GM19468 (cell line): Measurements from ENCODE around the gene PANX1.
A peak's percentile ranks its signal among the peaks of the same experiment; 100 is the strongest.

Experiments
- ATAC-seq: cut with Tn5 transposase; IDR thresholded peaks from one replicate; pipeline ENCODE4 v1.9.1; 2021; ENCODE audit warnings: mild to moderate bottlenecking, moderate library complexity, moderate number of reproducible peaks; ENCODE audit not compliant: unreplicated experiment; ENCODE audit errors: extremely low read depth

PANX1 gene

DNA sequence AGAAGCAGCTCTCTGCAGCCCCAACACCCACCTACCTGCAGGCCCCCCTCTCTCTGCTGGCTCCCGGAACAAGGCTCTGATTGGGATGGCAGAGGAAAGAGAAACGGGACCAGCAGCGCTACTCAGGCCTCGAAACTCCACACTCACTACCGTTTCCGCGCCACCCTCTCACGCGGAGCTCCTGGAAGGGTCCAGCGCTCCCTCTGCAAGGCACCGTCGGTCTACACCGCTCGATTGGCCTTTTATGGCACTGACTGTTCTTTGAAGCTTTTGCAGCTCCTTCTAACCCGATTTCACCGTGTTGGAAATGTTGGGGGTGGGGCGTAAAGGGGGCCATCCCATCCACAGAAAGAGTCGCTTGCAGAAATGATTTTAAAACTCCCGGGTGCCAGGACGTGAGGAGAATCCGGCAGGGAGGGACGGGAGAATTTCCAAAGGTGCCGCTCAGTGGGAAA is 323 bp upstream of the PANX1 start:
- ATAC-seq = no peak

DNA sequence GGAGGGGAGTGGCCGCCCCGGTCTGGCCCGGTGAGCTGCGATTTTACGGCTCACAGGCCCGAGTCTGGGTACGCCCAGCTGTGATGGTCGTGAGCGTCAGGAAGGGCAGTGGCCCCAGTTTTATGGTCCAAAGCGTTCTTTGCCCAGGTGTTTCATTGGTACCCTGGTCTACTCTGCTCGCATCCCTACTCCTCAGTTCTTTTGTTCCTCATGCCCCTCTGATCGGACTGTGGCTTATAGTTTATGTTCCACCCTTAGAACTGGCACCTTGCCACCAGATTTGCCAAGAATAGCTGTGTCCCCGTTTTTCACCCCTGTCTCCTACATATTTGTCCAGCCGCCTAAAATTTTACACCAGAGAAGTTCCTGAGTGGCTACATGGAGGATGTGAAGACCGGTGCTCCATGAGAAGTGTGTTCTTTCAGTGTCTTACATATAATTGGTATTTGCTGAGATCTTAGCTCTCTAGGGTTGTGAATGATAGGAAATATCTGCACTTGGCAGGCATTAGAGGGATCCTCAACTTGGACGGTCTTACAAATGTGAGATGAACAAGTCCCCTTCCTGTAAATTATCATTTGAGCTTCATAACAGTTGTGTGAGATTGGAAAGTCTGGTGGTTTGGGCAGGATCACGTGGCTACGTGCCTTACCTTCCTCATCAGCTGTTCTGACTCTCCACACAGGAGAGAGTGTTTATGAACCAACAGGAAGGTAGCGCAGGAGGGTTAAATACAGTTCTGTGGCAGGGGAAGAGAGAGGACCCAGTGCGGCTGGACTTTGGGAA is 1.1 kb downstream of the PANX1 start:
- no peak for ATAC-seq

DNA sequence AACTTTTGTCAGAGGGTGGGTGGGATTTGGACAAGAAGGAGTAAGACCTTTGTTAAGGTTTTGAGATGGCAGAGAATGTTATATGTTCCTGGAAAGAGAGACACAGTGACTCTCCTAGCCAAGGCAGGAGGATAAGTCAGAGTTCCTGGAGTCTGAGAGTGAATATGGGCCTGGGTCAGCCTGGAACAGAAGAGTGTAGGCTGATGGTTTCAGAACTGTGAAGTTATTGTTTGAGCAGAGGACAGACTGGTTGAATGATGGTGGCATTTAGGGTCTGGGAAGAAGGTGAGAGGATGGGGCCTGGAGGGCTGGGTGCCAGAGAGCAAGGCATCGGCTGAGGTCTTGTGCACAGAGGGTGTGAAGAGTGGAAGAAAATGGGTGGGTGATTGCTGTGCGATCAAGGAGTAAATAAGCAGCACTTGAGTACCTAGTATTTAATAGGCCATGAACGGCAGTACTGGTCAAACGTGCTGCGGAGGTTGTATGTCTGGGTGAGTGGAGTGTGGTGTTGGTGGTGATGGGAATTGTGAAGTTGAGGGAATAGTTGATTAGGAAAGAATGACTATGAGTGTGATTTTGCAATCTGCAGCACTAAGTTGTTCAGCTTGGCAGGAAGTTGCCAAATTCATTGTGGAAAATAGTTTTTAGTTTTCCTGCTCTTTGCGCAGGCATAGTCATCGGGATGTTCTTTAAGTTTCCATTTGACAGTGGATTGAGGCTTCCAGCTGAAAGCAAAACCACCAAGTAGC is 1.8 kb downstream of the PANX1 start:
- no peak for ATAC-seq

DNA sequence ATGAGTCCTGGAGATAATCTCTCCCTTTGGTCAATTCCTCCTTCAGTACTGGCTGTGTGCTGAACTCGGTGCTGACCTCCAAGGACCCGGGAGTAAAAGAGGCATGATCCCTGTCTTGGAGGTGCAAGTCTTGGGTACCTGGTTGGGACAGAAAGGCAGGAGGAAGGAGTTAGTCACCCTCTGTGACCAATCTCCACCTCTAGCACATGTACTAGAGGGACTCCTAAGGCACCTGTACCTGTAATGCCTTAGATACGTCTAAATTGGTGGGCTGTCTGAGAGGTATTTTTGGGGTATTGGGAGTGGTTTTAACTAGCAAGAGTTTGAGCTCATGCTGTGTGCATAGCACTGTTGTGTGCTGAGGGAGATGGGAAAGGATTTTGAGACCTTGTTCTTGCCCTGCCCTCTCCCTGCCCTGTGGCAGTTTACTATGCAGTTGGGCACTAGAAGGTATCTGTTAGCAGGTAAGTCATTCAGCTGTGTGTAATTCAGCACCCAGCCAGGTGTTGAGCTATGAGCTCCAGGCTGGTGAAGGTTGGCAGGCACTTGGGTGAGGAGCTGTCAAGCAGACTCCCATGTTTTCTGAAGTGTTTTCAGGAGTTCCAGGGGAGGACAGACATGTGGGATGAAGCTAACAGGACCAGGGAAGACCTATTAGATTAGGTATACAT is 2.5 kb downstream of the PANX1 start:
- ATAC-seq = no peak

DNA sequence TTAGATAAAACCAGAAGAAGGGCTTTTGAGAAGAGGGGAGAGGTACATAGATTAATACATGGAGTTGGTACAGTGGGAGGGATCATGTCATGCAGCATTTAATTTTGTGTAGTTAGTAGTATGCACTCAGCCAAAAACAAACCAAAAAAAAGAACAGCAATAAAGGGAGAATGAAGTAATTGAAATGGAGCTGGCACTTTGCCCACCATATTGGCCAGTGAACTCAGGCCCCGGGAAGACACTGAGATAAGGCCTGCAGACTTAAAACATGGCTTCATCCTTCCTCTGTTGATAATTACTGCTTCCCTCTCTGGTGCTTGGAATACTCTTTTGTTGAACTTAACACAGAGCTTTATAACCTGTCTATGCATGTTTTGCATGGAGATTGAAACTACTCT is 3.1 kb downstream of the PANX1 start:
- no peak for ATAC-seq

DNA sequence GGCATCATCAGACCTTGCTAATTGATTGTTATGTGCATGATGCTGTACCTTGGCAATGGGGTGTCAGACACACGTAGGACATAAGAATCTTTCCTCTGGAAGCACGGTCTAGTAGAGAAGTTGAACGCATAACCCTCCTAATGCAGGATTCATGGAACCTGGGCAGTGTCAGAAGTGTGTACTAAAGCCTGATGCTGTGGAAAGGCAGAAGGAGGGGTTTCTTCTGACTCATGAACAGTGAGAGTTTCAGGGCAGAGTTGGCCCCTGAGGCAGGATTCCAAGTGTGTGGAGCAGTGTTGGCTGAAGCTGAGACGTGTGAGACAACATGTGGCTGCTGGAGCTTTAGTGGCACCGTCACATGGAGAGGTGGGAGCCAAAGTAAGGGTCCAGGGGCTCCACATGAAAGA is 3.5 kb downstream of the PANX1 start:
- no peak for ATAC-seq

DNA sequence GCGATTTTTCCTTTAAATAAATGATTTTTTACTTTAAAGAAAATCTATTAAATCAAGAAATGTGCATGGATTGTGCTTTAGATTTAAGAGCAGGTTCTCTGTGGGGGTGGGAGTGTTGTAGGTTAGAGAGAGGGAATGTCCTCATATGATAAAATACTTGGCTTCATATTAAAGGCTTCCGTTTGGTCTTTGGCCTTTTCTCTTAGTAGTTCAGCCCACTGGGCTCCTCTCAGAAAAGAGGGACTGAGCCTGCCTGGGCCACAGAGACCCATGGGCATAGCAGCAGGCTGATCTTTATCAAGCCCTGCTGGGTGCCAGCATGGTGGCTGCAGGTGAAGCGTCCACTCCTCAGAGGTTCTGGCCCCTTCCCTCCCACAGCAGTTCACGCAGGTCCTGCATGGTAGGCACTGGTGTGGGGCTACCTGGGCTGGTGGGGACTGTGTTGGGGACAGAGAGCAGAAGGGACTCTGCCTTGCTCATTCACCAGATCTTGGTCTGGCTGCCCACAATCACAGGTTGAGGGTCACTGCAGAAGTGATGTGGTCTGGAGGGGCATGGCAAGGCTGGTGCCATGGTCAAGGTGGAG is 4.3 kb downstream of the PANX1 start:
- no peak for ATAC-seq

DNA sequence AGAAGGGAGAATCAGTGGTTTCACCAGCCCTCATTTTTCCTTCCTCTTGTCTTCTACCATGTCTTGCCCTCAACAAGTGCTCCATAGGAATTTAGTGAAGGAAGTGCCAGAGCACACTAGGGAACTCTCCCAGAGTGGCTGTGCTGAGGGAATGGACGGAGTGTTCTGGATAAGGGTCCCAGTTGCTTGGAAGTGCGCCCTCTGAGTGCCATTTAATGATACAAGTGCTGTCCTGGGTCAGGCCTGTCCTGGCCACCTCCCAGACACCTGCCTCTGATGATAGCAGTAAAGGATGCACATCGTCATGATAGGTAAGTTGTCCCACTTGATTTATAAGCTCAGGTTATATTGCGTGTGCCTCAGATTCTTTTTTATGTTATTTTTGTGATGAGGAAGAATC is 5.1 kb downstream of the PANX1 start:
- no peak for ATAC-seq

DNA sequence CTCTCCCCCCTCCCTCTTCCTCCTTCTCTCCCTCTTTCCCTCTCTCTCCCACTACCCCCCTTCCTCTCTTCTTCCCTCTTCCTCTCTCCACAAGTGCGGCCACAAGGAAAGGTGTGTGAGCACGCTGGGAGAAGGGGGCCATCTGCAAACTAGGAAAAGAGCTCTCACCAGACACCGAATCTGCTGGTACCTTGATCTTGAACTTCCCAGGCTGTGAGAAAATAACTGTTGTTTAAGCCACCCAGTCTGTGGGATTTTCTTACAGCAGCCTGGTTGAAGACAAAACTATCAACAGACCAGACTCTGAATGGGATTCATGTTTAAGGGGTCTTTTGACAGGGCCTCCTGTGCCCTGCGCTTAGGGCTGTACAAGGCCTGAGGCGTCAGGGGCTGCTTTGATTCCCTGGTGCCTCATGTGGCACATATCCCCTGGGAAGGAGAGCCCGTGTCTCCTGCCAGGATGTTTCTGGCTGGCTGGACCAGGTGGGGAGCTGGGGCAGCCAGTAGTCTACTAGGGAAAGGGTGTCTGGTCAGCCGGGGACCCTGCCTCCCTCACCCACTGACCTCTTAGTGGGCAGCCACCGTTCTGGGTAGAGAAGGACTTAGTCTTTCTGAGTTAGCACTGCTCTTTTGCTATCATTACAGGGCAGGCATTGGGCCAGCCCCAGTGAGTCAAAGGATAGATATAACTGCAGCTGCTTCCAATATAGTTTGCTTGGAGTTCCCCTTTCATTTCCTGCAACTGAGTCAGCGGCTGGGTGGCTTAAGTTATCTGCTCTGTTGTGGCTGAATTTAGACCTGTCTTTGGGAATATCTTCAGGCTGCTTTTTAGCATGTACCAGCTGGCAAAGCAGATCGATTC is 6.2 kb downstream of the PANX1 start:
- ATAC-seq = peak; percentile 23

DNA sequence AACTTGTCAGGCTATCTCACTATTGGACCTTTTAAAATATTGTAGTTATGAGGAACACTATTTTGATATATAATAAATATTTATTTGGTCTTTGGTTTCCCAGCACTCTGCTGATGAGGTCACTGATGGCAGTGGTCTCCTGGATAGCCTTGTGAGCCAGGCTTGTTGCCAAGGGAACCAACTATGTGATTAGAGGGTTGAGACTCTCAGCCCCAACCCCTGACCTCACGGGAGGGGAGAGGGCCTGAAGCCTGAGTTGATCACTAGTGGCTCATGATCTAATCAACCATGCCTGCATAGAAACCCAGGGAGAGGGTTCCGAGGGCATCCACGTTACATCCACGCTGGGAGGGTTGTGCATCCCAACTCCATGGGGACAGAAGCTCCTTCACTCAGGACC is 10.8 kb downstream of the PANX1 start:
- ATAC-seq = no peak

DNA sequence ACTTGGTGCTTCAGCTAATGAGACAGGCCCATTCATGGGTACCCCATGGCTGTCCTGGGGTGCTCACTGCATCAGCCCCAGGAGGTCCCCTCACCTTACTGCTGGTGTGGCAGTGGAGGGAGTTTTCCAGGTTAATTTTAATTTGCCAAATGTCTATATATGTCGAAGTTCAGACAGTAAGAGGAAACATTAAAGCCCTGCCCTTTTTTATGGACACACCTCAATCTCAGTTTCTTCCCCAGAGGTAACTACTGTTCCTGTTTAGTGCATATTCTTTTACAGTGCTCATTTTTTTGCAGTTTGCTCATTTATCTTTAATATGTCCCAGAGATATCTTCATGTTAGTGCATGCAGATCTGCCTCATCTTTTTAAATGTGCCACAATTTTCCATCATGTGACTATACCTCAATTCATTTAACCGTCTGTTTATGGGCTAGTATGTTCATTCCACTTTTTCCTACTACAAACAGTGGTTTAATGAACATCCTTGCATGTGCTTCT is 11.6 kb downstream of the PANX1 start:
- no peak for ATAC-seq

DNA sequence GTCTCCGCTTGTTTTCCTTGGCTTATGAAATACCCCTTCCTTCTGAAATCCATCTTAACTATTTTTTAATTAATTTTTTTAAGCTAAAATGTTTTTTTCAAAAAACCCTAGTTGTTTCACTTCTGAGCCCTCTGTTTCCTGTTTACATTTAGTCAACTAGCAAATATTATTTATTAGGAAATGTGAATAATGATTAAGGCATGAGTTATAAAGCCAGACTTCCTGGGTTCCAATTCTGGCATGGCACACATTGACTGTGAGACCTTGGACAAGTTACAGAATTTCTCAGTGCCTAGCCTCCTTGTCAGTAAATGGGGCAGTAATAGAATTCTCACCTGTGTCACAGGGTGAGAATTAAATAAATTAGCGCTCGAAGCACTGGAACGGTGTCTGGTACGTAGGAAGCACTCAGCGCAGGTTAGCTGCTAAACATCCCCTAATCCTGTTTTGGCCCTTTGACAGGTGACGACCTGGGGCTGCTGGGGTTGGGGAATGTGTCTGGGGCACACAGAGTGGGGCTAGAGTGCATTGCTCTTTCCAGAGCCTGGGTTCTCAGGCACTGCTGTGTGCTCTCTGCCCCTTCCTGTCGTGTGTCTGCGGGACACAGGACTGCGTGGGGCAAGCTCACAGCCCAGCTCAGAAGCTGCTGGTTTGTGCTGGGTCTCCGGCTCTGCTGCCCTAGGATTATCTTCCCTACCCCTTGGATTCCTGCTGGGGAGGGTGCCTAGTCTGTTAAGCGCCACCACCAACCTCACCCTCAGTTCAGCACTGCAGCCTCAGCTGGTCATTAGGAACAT is 13.1 kb downstream of the PANX1 start:
- ATAC-seq = no peak

DNA sequence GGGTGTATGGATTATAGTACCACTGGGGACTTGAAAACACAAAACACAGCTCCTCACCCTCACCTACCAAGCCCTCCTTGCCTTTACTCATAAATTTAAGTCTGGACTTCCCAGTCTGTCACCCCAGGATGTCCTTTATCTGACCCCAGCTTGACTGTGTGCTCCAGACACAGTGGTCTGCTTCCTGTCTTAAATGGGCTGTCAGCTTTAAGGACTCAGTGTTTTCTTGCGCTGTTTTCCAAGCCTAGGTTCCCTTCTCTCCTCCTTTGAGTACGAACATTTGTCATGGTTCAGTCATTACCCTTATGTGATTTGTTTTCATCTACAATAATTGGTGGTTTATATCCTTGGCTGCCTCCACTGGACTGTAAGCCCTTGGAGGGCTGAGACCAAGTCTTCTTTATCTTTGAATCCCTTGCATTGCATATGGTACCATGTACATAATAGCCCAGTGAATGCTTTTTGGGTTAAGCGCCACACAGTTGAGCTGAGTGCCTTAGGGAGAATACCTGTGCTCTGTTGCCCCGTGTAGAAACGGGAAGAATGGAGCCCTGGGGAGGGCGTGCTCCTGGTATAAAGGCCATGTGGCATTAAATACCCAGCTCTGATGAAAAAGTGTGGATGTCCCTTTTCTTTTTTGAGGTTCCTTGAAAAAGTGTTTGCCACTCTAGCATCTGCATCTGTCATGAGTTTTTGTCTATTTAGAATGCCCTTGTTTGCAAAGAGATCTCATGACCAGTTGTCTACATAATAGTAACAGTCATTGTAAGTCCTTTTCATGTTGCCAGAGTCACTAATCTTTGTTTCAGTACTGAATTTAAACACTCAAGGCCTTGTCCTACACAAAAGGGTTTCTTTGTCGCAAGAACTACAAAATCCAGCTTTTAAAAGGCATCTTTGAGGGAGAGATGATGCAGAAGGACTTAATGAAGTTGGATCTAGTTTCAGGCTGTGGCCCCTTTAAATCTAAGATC is 14.0 kb downstream of the PANX1 start:
- no peak for ATAC-seq

DNA sequence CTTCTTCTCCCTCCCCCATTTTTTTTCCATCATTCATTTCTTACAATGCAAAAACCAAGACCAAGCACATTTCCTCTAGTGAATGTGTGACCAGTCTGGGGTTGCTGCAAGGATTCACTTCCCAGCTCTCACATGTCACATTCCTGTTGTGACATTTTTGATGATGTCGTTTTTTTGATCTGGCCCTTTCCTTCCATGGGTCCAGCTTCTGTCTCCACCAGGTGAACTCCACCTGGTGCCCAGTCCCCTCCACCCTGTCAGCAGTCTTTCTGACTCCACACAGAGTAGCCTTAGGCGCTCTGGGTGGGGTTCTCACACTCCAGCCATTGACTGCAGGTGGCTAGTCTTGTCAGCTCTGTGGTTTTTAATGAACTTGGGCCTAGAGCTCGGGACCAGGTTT is 15.6 kb downstream of the PANX1 start:
- no peak for ATAC-seq

DNA sequence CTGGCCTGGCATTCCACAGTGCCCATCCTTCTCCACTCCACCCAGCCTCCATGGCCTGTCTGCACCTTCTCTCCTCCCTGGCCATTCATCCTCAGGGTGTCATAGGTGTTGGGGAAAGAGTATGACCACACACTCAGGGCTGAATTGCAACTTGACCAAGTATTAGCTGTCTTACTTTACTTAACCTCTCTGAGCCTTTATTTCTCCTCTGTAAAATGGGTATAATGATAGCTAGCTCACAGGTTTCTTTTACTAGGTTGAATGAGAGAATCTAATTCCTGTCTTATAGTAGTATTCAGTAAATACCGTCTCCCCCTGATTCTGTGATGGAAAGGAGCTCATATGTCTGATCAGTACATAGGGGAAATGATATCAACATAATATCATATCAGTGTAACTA is 16.0 kb downstream of the PANX1 start:
- no peak for ATAC-seq

DNA sequence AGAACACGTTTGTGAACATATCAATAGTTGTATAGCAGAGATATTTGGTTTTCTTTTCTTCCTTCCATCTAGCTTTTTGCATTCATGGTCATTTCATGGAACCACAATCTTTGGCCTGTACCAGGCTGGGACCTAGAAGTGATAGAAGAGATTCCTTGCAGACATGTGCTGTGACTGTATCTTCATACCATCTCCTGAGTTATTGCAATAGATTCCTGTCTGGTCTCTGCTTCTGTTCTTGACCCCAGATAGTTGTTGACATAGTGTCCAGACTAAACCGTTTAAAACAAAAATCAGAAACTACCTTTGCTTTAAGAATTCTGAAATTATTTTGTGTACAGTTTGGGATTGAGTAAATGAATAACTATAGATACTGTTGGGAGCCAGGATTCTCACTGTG is 16.8 kb downstream of the PANX1 start:
- no peak for ATAC-seq

DNA sequence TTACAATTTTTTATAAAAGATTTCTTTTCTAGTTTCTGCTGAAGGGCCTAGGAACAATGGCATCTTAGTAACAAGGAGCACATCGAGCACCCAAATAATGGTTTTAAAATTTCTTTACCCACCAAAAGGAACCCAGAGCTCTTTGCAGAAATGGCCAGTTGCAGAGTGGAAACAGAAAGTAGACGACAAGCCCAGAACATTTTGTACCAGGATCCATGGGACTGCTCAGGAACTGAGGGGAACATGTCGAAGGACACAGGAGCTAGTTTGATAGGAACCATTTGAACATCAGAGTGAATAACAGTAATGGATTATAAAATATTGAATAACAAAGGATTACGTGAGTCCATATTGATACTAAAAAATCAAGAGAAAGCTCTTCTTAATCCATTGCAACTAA is 17.3 kb downstream of the PANX1 start:
- no peak for ATAC-seq

DNA sequence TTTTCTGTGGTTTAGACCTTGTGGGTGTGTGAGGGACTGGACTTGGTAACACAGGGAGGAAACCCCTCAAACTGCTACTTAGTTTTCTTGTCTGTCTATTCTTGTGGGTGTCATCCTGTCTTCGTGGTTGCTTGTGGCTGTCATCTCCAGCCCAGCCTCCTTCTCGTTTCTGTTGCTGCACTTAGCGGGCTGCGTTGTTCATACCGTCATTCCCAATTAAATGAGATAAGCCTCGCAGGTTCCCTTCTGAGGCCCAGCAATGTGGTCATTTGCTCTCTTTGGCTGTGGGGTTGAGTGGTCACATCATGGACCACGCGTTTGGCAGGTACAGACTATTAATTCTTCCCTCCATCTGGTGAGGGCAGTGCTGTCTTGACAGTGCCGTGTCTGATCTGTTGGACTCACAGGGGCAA is 18.8 kb downstream of the PANX1 start:
- ATAC-seq = no peak
